ENCODE results near the gene CCT6A.
"Not testable (repeated sequence)": the region's sequence is repeated elsewhere in the genome, so short reads cannot be mapped to it uniquely, and the experiment has no call there.

Gene CCT6A

GRCh38 chr7:56053993-56054392 lies 2.4 kb downstream of the CCT6A start:
- peaks cover 40% of the 10 kb centered on the region for H3K79me2 ChIP-seq (ENCODE audit: control insufficient read depth, insufficient read depth, low read length)
- no peak overlapping the region for H3K4ac ChIP-seq (ENCODE audit: low read depth, low read length)
- H3K27ac ChIP-seq (ENCODE audit: low read depth, low read length): no peak overlapping the region
- H3K23ac ChIP-seq (ENCODE audit: low read length): no peak overlapping the region
- no peaks in the 10 kb centered on the region for H3K79me1 ChIP-seq (ENCODE audit: low read length)
- no peak overlapping the region for H4K5ac ChIP-seq (ENCODE audit: low read length)
- no peaks in the 10 kb centered on the region for H3K27me3 ChIP-seq (ENCODE audit: insufficient read depth, low read length, poor library complexity)
- H3K4me2 ChIP-seq (ENCODE audit: low read length): no peak overlapping the region
- H3K4me1 ChIP-seq (ENCODE audit: control insufficient read depth, low read depth, low read length): peaks cover 4% of the 10 kb centered on the region
- no peak overlapping the region for H2BK5ac ChIP-seq (ENCODE audit: low read length)
- H2AK5ac ChIP-seq (ENCODE audit: low read length): no peak overlapping the region
- peaks cover 6% of the 10 kb centered on the region for H3K36me3 ChIP-seq (ENCODE audit: control insufficient read depth, insufficient read depth, low read length)
- no peak overlapping the region for H3K4me3 ChIP-seq (ENCODE audit: low read length)
- H3K9ac ChIP-seq (ENCODE audit: low read length): peak overlapping the region; percentile 77
- no peak overlapping the region for H4K8ac ChIP-seq (ENCODE audit: low read depth, low read length)
- H3K18ac ChIP-seq (ENCODE audit: low read length): no peak overlapping the region
- H3K56ac ChIP-seq (ENCODE audit: low read length): no peak overlapping the region
- no peak overlapping the region for H2BK120ac ChIP-seq (ENCODE audit: low read depth, low read length)
- no peak for DNase-seq
- no peak overlapping the region for H2BK15ac ChIP-seq (replicated peaks; ENCODE audit: low read depth)
- WGBS (ENCODE audit: extremely low coverage, insufficient coverage, low lambda C conversion rate): no CpG with 5 or more reads among the region's 2 CpGs

GRCh38 chr7:56062382-56062781 lies 10.8 kb downstream of the CCT6A start:
- no peak overlapping the region for H4K5ac ChIP-seq (ENCODE audit: low read length)
- H3K4me1 ChIP-seq (ENCODE audit: control insufficient read depth, low read depth, low read length): no peaks in the 10 kb centered on the region
- H3K4me2 ChIP-seq (ENCODE audit: low read length): no peak overlapping the region
- no peak for DNase-seq
- no peak overlapping the region for H3K56ac ChIP-seq (ENCODE audit: low read length)
- no peak overlapping the region for H3K27ac ChIP-seq (ENCODE audit: low read depth, low read length)
- no peak overlapping the region for H3K4me3 ChIP-seq (ENCODE audit: low read length)
- peaks cover 1% of the 10 kb centered on the region for H3K79me1 ChIP-seq (ENCODE audit: low read length)
- WGBS (ENCODE audit: extremely low coverage, insufficient coverage, low lambda C conversion rate): no CpG with 5 or more reads among the region's 2 CpGs
- no peak overlapping the region for H2BK15ac ChIP-seq (replicated peaks; ENCODE audit: low read depth)
- H3K79me2 ChIP-seq (ENCODE audit: control insufficient read depth, insufficient read depth, low read length): no peaks in the 10 kb centered on the region
- H2AK5ac ChIP-seq (ENCODE audit: low read length): no peak overlapping the region
- no peak overlapping the region for H3K23ac ChIP-seq (ENCODE audit: low read length)
- H3K27me3 ChIP-seq (ENCODE audit: insufficient read depth, low read length, poor library complexity): no peaks in the 10 kb centered on the region
- H2BK5ac ChIP-seq (ENCODE audit: low read length): no peak overlapping the region
- peaks cover 11% of the 10 kb centered on the region for H3K36me3 ChIP-seq (ENCODE audit: control insufficient read depth, insufficient read depth, low read length)
- no peak overlapping the region for H4K8ac ChIP-seq (ENCODE audit: low read depth, low read length)
- no peak overlapping the region for H2BK120ac ChIP-seq (ENCODE audit: low read depth, low read length)
- no peak overlapping the region for H3K9ac ChIP-seq (ENCODE audit: low read length)
- no peak overlapping the region for H3K4ac ChIP-seq (ENCODE audit: low read depth, low read length)
- no peak overlapping the region for H3K18ac ChIP-seq (ENCODE audit: low read length)

- Histone ChIP-seq H3K4me3 (ENCODE audit: low read length) (no peak overlapping the region), H3K27ac (ENCODE audit: low read depth, low read length) (no peak overlapping the region)
Measured at GRCh38 chr7:56063500-56063881, 11.9 kb downstream of the CCT6A start.

GRCh38 chr7:56063882-56064625 lies 12.5 kb downstream of the CCT6A start, which contains the start of gene SUMF2:
SUMF2 (plus strand) TSS chr7:56064286; CDS start chr7:56064312, 26 bp downstream.
- no peak within 1 kb of the TSS for H3K4ac ChIP-seq (ENCODE audit: low read depth, low read length)
- peak within 1 kb of the TSS; percentile 81 for H3K4me3 ChIP-seq (ENCODE audit: low read length)
- H3K4me2 ChIP-seq (ENCODE audit: low read length): peak within 1 kb of the TSS; percentile 33
- peak within 1 kb of the TSS; percentile 85 for H3K9ac ChIP-seq (ENCODE audit: low read length)
- H2BK5ac ChIP-seq (ENCODE audit: low read length): no peak within 1 kb of the TSS
- H3K56ac ChIP-seq (ENCODE audit: low read length): peak within 1 kb of the TSS; percentile 86
- no peak within 1 kb of the TSS for H4K8ac ChIP-seq (ENCODE audit: low read depth, low read length)
- H4K5ac ChIP-seq (ENCODE audit: low read length): no peak within 1 kb of the TSS
- peak within 1 kb of the TSS; percentile 65 for H3K18ac ChIP-seq (ENCODE audit: low read length)
- no peak within 1 kb of the TSS for H3K23ac ChIP-seq (ENCODE audit: low read length)
- H3K79me1 ChIP-seq (ENCODE audit: low read length): peaks cover 1% of the 10 kb centered on the region
- DNase-seq: peak; percentile 94
- H3K27me3 ChIP-seq (ENCODE audit: insufficient read depth, low read length, poor library complexity): no peaks in the 10 kb centered on the region
- H2BK120ac ChIP-seq (ENCODE audit: low read depth, low read length): no peak within 1 kb of the TSS
- H2AK5ac ChIP-seq (ENCODE audit: low read length): no peak within 1 kb of the TSS
- H3K27ac ChIP-seq (ENCODE audit: low read depth, low read length): peak within 1 kb of the TSS; percentile 87
- H3K4me1 ChIP-seq (ENCODE audit: control insufficient read depth, low read depth, low read length): no peaks in the 10 kb centered on the region
- no CpG with 5 or more reads among the region's 49 CpGs for WGBS (ENCODE audit: extremely low coverage, insufficient coverage, low lambda C conversion rate)
- no peaks in the 10 kb centered on the region for H3K79me2 ChIP-seq (ENCODE audit: control insufficient read depth, insufficient read depth, low read length)
- H3K36me3 ChIP-seq (ENCODE audit: control insufficient read depth, insufficient read depth, low read length): peaks cover 8% of the 10 kb centered on the region
- H2BK15ac ChIP-seq (replicated peaks; ENCODE audit: low read depth): no peak within 1 kb of the TSS

More at GRCh38 chr7:56063500-56063881, 11.9 kb downstream of the CCT6A start:
- no peak overlapping the region for H3K4me2 ChIP-seq (ENCODE audit: low read length)
- H4K5ac ChIP-seq (ENCODE audit: low read length): no peak overlapping the region
- no peak overlapping the region for H2AK5ac ChIP-seq (ENCODE audit: low read length)
- H3K36me3 ChIP-seq (ENCODE audit: control insufficient read depth, insufficient read depth, low read length): peaks cover 8% of the 10 kb centered on the region
- no peak overlapping the region for H3K23ac ChIP-seq (ENCODE audit: low read length)
- no peak overlapping the region for H4K8ac ChIP-seq (ENCODE audit: low read depth, low read length)
- no peak overlapping the region for H3K56ac ChIP-seq (ENCODE audit: low read length)
- peak; percentile 28 for DNase-seq
- no peaks in the 10 kb centered on the region for H3K4me1 ChIP-seq (ENCODE audit: control insufficient read depth, low read depth, low read length)
- H2BK15ac ChIP-seq (replicated peaks; ENCODE audit: low read depth): no peak overlapping the region
- H3K9ac ChIP-seq (ENCODE audit: low read length): peak overlapping the region; percentile 59
- no peak overlapping the region for H3K4ac ChIP-seq (ENCODE audit: low read depth, low read length)
- no CpG with 5 or more reads among the region's 7 CpGs for WGBS (ENCODE audit: extremely low coverage, insufficient coverage, low lambda C conversion rate)
- no peak overlapping the region for H2BK5ac ChIP-seq (ENCODE audit: low read length)
- no peak overlapping the region for H3K18ac ChIP-seq (ENCODE audit: low read length)
- no peaks in the 10 kb centered on the region for H3K79me2 ChIP-seq (ENCODE audit: control insufficient read depth, insufficient read depth, low read length)
- H2BK120ac ChIP-seq (ENCODE audit: low read depth, low read length): no peak overlapping the region
- peaks cover 1% of the 10 kb centered on the region for H3K79me1 ChIP-seq (ENCODE audit: low read length)
- no peaks in the 10 kb centered on the region for H3K27me3 ChIP-seq (ENCODE audit: insufficient read depth, low read length, poor library complexity)

GRCh38 chr7:56066376-56066775 lies 14.8 kb downstream of the CCT6A start:
- no CpG with 5 or more reads among the region's 13 CpGs for WGBS (ENCODE audit: extremely low coverage, insufficient coverage, low lambda C conversion rate)
- not testable (repeated sequence) for DNase-seq; H3K4me2 ChIP-seq (ENCODE audit: low read length)

More at GRCh38 chr7:56066376-56066775, 14.8 kb downstream of the CCT6A start:
- H4K5ac ChIP-seq (ENCODE audit: low read length); H2BK5ac ChIP-seq (ENCODE audit: low read length); H3K36me3 ChIP-seq (ENCODE audit: control insufficient read depth, insufficient read depth, low read length); H3K9ac ChIP-seq (ENCODE audit: low read length); H3K79me2 ChIP-seq (ENCODE audit: control insufficient read depth, insufficient read depth, low read length); H4K8ac ChIP-seq (ENCODE audit: low read depth, low read length); H3K27me3 ChIP-seq (ENCODE audit: insufficient read depth, low read length, poor library complexity); H3K27ac ChIP-seq (ENCODE audit: low read depth, low read length); H2BK120ac ChIP-seq (ENCODE audit: low read depth, low read length); H3K79me1 ChIP-seq (ENCODE audit: low read length); H3K4me1 ChIP-seq (ENCODE audit: control insufficient read depth, low read depth, low read length); H2AK5ac ChIP-seq (ENCODE audit: low read length); H3K18ac ChIP-seq (ENCODE audit: low read length); H2BK15ac ChIP-seq (replicated peaks; ENCODE audit: low read depth); H3K4me3 ChIP-seq (ENCODE audit: low read length); H3K23ac ChIP-seq (ENCODE audit: low read length); H3K4ac ChIP-seq (ENCODE audit: low read depth, low read length); H3K56ac ChIP-seq (ENCODE audit: low read length): not testable (repeated sequence)
